Measurements from ENCODE around the gene ACTR2.
"Not testable (repeated sequence)": the region's sequence is repeated elsewhere in the genome, so short reads cannot be mapped to it uniquely, and the experiment has no call there.

ACTR2 gene

DNA sequence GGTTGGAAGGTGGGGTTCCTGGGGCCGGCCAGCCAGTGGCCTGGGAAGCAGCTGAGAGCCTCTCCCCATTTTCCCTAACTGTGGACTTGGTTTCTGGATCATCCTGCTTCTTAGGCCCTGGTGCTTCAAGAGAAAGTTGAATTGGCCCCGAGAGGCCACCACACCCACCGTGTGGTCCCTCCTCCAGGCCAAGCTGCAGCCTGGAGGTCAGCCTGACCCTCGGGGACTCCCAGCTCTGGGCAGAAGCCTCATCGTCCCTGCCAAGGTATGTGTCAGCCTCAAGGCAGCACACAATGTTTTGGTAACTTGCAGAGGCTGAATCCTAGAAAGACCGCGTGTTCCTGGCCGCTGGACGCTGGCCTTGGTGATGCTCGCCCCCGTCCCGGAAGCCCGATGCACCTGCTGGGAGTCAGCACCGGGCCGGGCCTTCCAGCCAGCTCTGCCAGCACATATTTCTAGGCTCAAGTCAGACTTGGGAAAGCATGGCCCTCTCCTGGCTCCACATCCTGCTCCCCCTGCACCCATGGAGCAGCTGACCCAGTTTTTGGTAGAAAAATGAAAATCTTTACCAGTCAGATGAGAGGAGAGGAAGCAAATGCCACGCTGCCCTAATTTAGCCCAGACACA, 72.6 kb downstream of the ACTR2 start:
- peaks cover 54% of the 10 kb centered on the region for H3K27me3 Mint-ChIP-seq (ENCODE audit: low read depth)
- no peaks in the 10 kb centered on the region for H3K9me3 Mint-ChIP-seq
- no peaks in the 10 kb centered on the region for H3K36me3 Mint-ChIP-seq (ENCODE audit: low read depth)
- H3K4me1 Mint-ChIP-seq (ENCODE audit: low read depth), result peaks cover 39% of the 10 kb centered on the region
- peak overlapping the region; percentile 91 for H3K27ac Mint-ChIP-seq
- peak overlapping the region; percentile 47 for H3K4me3 Mint-ChIP-seq

DNA sequence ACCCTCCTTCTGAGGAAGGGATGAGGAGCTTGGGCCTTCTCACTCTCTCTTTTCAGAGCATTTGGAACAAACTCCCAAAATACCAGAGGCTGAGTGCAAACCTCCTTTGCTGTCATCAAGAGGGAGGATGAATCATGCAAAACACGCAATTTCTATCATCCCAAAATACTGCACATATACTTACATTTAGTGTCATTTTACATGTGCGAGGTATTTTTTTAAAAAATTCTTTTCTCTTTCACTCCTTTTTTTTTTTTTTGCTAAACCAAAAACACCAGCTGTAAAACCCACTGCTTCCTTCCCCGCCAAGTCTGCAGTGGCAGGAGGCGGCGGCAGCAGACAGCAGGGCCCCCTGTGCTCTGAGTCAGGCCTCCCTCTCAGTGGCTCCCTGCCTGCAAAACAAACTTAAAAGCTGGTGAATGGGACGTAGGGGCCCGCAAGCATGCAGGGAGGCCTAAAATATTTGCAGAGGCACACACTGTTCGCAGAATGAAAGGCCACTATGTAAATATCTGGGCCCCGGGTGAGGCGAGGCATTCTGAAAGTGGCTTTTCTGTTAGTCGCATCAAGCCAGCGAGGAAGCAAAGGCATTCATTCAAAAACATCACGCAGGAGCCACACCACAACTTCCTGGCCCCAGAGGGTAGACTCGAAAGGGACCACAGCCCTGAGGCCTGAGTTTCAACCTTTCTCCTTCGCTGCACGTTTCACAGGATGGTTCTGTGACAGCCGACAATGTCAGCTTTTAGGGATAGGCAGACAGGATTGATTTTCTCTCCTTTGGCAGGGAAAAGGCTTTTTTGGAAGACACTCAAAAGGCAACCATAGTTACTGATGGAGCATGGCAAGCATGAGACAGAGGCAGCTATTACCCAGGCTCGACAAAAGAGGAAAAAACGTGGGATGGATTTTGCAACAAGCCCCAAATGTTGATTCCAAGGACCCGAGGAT, 73.4 kb downstream of the ACTR2 start:
- Mint-ChIP-seq H3K27me3 (ENCODE audit: low read depth) (peaks cover 51% of the 10 kb centered on the region), H3K4me3 (peak overlapping the region; percentile 78), H3K4me1 (ENCODE audit: low read depth) (peaks cover 39% of the 10 kb centered on the region), H3K27ac (peak overlapping the region; percentile 91), H3K36me3 (ENCODE audit: low read depth) (no peaks in the 10 kb centered on the region), H3K9me3 (no peaks in the 10 kb centered on the region)

DNA sequence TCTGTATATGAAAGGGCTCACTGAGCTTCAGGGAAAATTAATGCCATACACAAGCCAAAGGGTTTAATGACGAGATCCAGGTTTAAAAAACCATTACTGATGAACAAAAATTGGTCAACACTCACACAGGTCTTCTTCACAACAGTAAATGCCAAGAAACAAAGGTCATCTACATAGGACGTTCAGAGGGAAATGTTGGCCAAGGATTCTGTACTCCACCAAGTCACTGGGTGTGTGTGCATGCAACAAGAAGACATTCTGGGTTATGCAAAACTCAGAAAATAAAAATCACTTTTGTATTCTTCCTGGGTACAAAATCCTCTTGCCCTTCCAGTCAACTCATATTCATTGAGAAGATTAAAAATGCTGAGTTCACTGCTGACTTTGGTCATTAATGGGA, 78.3 kb downstream of the ACTR2 start:
- Mint-ChIP-seq H3K27me3 (ENCODE audit: low read depth) (peaks cover 33% of the 10 kb centered on the region), H3K9me3 (no peaks in the 10 kb centered on the region), H3K27ac (no peak overlapping the region), H3K4me3 (no peak overlapping the region), H3K4me1 (ENCODE audit: low read depth) (peaks cover 19% of the 10 kb centered on the region), H3K36me3 (ENCODE audit: low read depth) (no peaks in the 10 kb centered on the region)

GRCh38 chr2:65309699-65310098, 82.1 kb downstream of the ACTR2 start:
- Mint-ChIP-seq H3K4me3 (no peak overlapping the region), H3K27me3 (ENCODE audit: low read depth) (peaks cover 3% of the 10 kb centered on the region), H3K9me3 (no peaks in the 10 kb centered on the region), H3K36me3 (ENCODE audit: low read depth) (peaks cover 7% of the 10 kb centered on the region), H3K4me1 (ENCODE audit: low read depth) (peaks cover 4% of the 10 kb centered on the region), H3K27ac (no peak overlapping the region)

DNA sequence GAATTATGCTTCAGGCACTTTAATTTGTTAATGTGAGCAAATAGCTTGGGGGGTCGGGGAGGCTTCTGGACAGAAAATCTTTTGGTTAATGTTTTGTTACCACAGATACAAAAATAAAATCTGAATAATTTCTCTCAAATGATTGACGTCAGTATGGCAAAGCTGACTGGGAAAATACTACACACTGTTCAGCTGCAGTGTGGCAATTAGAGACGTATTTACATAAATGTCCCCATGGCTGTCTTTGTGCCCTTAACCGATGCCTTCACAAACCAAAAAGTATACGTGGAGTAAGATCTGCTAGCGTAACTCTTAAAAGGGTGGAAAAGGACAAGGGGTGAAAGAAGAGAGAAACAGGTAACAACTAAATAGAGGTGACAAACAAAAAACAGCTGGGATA, 83.4 kb downstream of the ACTR2 start:
- Mint-ChIP-seq H3K27me3 (ENCODE audit: low read depth) (peaks cover 3% of the 10 kb centered on the region), H3K27ac (no peak overlapping the region), H3K4me3 (no peak overlapping the region), H3K4me1 (ENCODE audit: low read depth) (peaks cover 4% of the 10 kb centered on the region), H3K9me3 (no peaks in the 10 kb centered on the region), H3K36me3 (ENCODE audit: low read depth) (peaks cover 7% of the 10 kb centered on the region)

DNA sequence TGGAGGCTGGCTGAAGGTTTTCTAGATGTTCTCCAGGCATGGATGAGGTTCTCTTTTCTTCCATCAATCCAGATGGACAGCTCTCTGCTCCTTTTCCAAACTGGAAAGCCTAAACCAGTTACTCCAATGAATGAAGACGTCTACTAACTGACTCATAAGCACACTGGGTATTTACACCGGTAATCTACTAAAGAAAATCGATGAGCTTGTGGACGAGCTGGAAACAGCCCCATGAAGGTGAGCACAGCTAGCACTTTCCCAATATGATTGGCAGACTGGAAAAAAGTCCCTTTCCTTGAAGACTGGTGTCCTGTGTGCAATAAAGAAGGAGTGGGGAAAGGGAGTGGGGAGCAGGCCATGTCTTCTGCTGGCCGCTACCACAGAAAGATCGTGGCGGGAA, 84.0 kb downstream of the ACTR2 start:
- Mint-ChIP-seq H3K27me3 (ENCODE audit: low read depth) (peaks cover 3% of the 10 kb centered on the region), H3K36me3 (ENCODE audit: low read depth) (peaks cover 7% of the 10 kb centered on the region), H3K4me3 (no peak overlapping the region), H3K27ac (no peak overlapping the region), H3K9me3 (no peaks in the 10 kb centered on the region), H3K4me1 (ENCODE audit: low read depth) (peaks cover 5% of the 10 kb centered on the region)

DNA sequence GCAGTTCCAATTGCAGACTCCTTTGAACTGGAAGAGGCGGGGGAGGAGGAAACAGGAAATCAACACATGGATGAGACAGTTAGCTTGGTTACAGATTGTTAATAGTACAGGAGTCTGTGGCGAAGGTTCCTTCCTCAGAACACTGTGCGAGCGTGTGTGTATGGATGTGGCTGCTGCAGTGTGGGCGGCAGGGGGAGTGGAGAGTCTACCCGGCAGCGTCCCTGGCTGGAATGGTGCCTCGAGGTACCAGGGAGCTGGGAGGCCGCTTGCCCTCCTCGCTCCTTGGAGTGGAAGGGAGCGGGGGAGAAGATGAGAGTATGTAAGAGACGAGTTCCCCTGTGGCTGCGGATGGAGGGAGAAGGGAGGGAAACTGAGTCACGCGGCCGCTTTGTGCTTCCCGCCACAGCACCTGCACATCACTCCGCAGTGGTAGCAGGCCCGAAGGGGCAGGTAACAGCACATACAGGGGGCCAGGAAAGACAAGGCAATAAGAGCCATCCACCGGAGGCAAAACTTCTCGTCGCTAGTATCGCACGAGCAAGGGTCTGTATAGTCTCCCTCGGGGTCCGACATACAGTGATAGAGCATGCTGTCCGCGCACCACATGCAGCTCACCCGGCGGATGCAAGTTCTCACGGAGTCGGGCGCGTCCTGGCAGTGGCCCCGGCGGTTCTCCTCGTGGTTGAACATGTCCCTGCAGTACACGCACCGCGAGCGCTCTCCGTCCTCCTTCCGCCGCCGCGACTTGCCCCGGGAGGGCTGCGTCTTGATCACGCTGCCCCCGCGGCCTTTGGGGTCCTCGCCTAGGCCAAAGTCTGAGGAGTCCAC, 85.7 kb downstream of the ACTR2 start:
- peaks cover 6% of the 10 kb centered on the region for H3K4me1 Mint-ChIP-seq (ENCODE audit: low read depth)
- H3K27me3 Mint-ChIP-seq (ENCODE audit: low read depth), result no peaks in the 10 kb centered on the region

GRCh38 chr2:65313954-65314256, 86.3 kb downstream of the ACTR2 start:
- Mint-ChIP-seq H3K36me3 (ENCODE audit: low read depth) (peaks cover 7% of the 10 kb centered on the region), H3K9me3 (no peaks in the 10 kb centered on the region), H3K4me1 (ENCODE audit: low read depth) (peaks cover 6% of the 10 kb centered on the region)

More for the DNA sequence above, 85.7 kb downstream of the ACTR2 start:
- Mint-ChIP-seq H3K27ac (no peak overlapping the region), H3K9me3 (no peaks in the 10 kb centered on the region), H3K36me3 (ENCODE audit: low read depth) (peaks cover 7% of the 10 kb centered on the region), H3K4me3 (no peak overlapping the region)

GRCh38 chr2:65314801-65315441, 87.3 kb downstream of the ACTR2 start:
- peaks cover 7% of the 10 kb centered on the region for H3K36me3 Mint-ChIP-seq (ENCODE audit: low read depth)
- no peaks in the 10 kb centered on the region for H3K27me3 Mint-ChIP-seq (ENCODE audit: low read depth)
- H3K4me3 Mint-ChIP-seq, result no peak overlapping the region
- no peak overlapping the region for H3K27ac Mint-ChIP-seq
- no peaks in the 10 kb centered on the region for H3K9me3 Mint-ChIP-seq
- H3K4me1 Mint-ChIP-seq (ENCODE audit: low read depth), result peaks cover 6% of the 10 kb centered on the region

More at GRCh38 chr2:65313954-65314256, 86.3 kb downstream of the ACTR2 start:
- H3K27ac Mint-ChIP-seq, result no peak overlapping the region
- no peaks in the 10 kb centered on the region for H3K27me3 Mint-ChIP-seq (ENCODE audit: low read depth)
- no peak overlapping the region for H3K4me3 Mint-ChIP-seq

GRCh38 chr2:65316072-65316471, 88.4 kb downstream of the ACTR2 start:
- Mint-ChIP-seq H3K36me3 (ENCODE audit: low read depth) (peaks cover 7% of the 10 kb centered on the region), H3K4me3 (no peak overlapping the region), H3K27ac (no peak overlapping the region), H3K27me3 (ENCODE audit: low read depth) (no peaks in the 10 kb centered on the region), H3K9me3 (no peaks in the 10 kb centered on the region), H3K4me1 (ENCODE audit: low read depth) (peaks cover 10% of the 10 kb centered on the region)

DNA sequence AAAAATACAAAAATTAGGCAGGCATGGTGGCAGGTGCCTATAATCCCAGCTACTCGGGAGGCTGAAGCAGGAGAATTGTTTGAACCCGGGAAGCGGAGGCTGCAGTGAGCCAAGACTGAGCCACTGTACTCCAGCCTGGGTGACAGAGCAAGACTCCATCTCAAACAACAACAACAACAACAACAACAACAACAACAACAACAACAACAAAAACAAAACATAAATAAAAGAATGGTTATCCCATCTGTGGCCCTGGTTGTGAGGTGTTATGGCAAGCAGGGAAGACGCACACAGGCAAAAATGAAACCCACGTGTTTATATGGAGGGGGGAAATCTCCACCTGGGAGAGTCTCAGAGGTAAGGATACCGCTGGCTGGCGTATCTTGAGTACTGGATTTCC, 89.7 kb downstream of the ACTR2 start:
- not testable (repeated sequence) for H3K27me3 Mint-ChIP-seq (ENCODE audit: low read depth); H3K36me3 Mint-ChIP-seq (ENCODE audit: low read depth); H3K9me3 Mint-ChIP-seq; H3K4me3 Mint-ChIP-seq; H3K27ac Mint-ChIP-seq
- H3K4me1 Mint-ChIP-seq (ENCODE audit: low read depth), result peaks cover 10% of the 10 kb centered on the region

- H3K27ac Mint-ChIP-seq, result no peak overlapping the region
Measured at GRCh38 chr2:65317841-65318240, 90.2 kb downstream of the ACTR2 start.

GRCh38 chr2:65319072-65319673, 91.5 kb downstream of the ACTR2 start:
- Mint-ChIP-seq H3K4me3 (no peak overlapping the region), H3K36me3 (ENCODE audit: low read depth) (peaks cover 2% of the 10 kb centered on the region), H3K4me1 (ENCODE audit: low read depth) (peaks cover 6% of the 10 kb centered on the region), H3K9me3 (no peaks in the 10 kb centered on the region), H3K27me3 (ENCODE audit: low read depth) (no peaks in the 10 kb centered on the region), H3K27ac (no peak overlapping the region)

More at GRCh38 chr2:65317841-65318240, 90.2 kb downstream of the ACTR2 start:
- H3K27me3 Mint-ChIP-seq (ENCODE audit: low read depth), result no peaks in the 10 kb centered on the region
- H3K36me3 Mint-ChIP-seq (ENCODE audit: low read depth), result peaks cover 6% of the 10 kb centered on the region
- no peaks in the 10 kb centered on the region for H3K9me3 Mint-ChIP-seq
- H3K4me1 Mint-ChIP-seq (ENCODE audit: low read depth), result peaks cover 10% of the 10 kb centered on the region
- no peak overlapping the region for H3K4me3 Mint-ChIP-seq

GRCh38 chr2:65319674-65320041, 92.0 kb downstream of the ACTR2 start:
- H3K36me3 Mint-ChIP-seq (ENCODE audit: low read depth), result no peaks in the 10 kb centered on the region
- no peaks in the 10 kb centered on the region for H3K27me3 Mint-ChIP-seq (ENCODE audit: low read depth)
- H3K4me1 Mint-ChIP-seq (ENCODE audit: low read depth), result peaks cover 6% of the 10 kb centered on the region
- no peak overlapping the region for H3K4me3 Mint-ChIP-seq
- no peak overlapping the region for H3K27ac Mint-ChIP-seq
- no peaks in the 10 kb centered on the region for H3K9me3 Mint-ChIP-seq
